GM13976 (cell line): ENCODE measurements around the gene CSTF3.

Experiments used
- DNase-seq: peaks from one replicate; pipeline ENCODE4 v3.0.0; 2012; ENCODE audit warnings: low spot score
- in situ Hi-C: fragments of 300-500 bp; cut with MboI; formaldehyde crosslinking; loops from one replicate; pipeline ENCODE4 v1.12.0; 2022; ENCODE audit warnings: low sequenced_read_pairs, mixed read lengths, inconsistent platforms; ENCODE audit not compliant: unreplicated experiment
- TF ChIP-seq, protein P1 (sequence below): IDR thresholded peaks from 2 replicates; pipeline ENCODE4 v1.5.1; 2012; ENCODE audit warnings: borderline replicate concordance, mild to moderate bottlenecking; ENCODE audit not compliant: insufficient read depth; ENCODE audit errors: extremely low read depth, missing control alignments, control extremely low read depth

Gene CSTF3

DNA sequence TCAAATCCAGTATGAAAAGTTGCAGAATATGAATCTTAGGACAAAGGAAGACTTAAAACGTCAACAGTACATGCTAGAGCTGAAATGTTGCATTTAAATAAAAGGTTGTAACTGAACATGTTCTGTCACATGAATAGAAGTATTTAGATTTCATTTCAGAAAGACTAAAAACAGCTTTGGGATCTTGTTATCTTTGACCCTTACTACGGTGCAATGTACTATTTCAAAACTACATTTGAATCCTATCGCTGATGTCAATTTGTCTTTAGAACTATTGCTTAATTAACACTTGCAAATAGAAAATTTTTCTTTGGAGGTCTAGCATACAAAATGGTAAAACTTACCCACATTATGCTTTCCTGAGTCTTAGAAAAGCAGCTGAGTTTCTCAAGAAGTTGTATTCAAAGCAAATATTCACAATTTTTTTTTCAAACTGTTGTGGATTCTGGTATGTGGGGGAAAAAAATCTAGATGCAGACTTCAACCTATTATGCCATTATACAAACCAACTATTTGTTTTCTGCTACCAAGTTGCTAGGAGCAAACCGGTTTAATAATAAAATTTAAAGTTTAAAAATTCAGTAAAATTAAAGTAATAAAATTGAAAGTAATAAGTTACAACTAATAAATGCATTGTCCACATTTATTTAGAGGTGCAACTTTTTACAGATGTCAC lies 25.4 kb downstream of the CSTF3 start:
- no peak for DNase-seq

DNA sequence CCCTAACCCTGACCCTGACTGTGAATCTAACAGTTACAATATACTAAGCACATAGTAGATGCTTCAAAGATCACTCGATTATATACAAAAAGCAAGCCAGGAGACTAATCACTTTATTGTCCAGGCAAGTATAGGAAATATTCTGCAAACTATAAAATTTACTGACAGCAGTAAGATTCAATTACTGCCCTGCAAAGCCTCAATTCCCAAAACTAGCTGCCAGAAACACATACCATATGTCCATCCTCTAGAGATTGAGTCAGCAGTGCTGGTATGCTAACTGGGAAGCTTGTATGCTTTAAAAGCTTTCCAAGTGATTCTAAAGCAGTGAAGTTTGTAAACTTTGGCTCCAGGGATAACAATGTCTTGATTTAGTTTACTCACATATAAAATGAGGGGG lies 26.1 kb downstream of the CSTF3 start:
- in situ Hi-C loops, result no loop called here
- TF ChIP-seq, protein P1, sequence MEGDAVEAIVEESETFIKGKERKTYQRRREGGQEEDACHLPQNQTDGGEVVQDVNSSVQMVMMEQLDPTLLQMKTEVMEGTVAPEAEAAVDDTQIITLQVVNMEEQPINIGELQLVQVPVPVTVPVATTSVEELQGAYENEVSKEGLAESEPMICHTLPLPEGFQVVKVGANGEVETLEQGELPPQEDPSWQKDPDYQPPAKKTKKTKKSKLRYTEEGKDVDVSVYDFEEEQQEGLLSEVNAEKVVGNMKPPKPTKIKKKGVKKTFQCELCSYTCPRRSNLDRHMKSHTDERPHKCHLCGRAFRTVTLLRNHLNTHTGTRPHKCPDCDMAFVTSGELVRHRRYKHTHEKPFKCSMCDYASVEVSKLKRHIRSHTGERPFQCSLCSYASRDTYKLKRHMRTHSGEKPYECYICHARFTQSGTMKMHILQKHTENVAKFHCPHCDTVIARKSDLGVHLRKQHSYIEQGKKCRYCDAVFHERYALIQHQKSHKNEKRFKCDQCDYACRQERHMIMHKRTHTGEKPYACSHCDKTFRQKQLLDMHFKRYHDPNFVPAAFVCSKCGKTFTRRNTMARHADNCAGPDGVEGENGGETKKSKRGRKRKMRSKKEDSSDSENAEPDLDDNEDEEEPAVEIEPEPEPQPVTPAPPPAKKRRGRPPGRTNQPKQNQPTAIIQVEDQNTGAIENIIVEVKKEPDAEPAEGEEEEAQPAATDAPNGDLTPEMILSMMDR, result no peak
- DNase-seq, result no peak

More for the DNA sequence above, 25.4 kb downstream of the CSTF3 start:
- TF ChIP-seq, protein P1, result no peak
- in situ Hi-C loops, result no loop called here

DNA sequence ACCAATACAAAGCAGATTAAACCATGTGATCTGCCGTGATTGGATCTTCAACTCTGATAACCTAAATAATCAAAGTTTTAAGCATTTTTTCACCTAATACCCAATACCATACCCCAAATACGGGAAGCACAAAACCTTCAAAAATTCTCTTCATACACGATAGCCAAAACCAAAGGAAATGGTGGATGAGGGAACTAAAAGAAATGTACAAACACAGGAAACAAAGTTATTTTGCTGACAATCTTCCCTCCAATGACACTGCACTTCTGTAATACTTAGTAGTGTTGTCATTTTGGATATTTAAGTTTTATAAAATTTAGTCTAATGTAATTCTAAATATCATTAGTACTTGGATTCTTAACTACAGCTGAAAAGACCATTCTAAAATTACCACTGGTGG lies 27.0 kb downstream of the CSTF3 start:
- TF ChIP-seq, protein P1, result no peak
- in situ Hi-C loops, result no loop called here
- DNase-seq, result no peak

DNA sequence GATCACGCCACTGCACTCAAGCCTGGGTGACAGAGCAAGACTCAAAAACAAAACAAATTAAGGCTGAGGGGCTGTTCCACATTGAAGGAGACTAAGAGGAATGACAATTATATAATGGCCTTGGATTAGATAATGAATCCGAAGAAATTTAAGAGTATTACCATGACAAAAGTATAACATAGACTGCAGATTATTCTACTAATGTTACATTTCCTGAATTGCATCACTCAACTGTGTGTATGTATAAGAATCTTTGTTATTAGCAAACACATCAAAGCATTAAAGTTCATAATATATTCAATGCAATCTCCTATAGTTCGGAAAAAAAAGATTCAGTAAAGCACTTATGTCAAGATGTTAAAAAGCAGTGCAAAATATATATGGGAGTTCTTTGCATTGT lies 27.5 kb downstream of the CSTF3 start:
- in situ Hi-C loops, result no loop called here
- TF ChIP-seq, protein P1, result no peak
- DNase-seq, result no peak

DNA sequence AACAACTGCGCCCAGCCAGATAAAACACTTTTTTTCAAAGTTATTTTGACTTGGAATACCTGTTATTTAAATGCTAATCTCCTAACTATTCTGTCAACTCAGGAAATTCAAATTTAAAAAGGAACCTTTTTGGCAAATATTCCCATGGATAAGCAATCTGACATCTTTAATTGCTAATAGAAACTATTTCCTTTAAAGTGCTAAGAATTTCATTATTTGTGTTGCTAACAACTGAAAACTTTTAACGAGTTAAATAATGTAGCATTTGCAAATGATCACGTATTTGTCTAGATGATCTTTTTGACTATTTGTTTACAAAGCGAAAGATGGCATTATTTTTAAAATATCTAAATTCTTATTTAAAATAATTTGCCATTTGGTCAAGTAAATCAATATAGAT lies 28.8 kb downstream of the CSTF3 start:
- in situ Hi-C loops, result no loop called here

DNA sequence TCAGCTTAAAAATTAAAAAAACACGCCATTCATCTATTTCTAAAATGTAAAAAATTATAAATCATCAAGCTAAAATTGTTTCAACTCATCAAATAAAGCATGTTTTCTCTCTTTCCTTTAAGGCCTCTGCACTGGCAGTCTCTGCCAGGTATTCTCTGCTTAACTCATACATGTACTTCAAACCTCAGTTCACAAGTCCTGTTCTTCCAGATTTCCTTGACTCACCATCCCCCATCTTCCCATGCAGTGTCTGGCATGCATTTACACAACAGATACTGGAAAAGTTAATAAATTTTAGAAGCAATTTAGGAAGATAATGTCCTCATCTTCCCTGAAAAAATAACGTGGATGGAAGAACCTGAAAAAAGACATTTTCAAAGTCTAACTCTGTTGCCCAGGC lies 32.5 kb downstream of the CSTF3 start:
- DNase-seq, result no peak
- TF ChIP-seq, protein P1, result no peak
- in situ Hi-C loops, result no loop called here

More for the DNA sequence above, 28.8 kb downstream of the CSTF3 start:
- no peak for DNase-seq
- TF ChIP-seq, protein P1, result no peak
